Measurements from ENCODE around the gene KAT7. TPM values are rescaled to one million over a fixed set of nuclear protein-coding genes. Genes with fewer than 3 reads are reported as not detected.

KAT7 gene
- total and polyA plus RNA-seq, 10 of the 15 experiments (the other 5 are each of a cell fraction or from before 2014, with no cell fraction given): 6.6 to 45.8 (median 26.3) TPM

DNA sequence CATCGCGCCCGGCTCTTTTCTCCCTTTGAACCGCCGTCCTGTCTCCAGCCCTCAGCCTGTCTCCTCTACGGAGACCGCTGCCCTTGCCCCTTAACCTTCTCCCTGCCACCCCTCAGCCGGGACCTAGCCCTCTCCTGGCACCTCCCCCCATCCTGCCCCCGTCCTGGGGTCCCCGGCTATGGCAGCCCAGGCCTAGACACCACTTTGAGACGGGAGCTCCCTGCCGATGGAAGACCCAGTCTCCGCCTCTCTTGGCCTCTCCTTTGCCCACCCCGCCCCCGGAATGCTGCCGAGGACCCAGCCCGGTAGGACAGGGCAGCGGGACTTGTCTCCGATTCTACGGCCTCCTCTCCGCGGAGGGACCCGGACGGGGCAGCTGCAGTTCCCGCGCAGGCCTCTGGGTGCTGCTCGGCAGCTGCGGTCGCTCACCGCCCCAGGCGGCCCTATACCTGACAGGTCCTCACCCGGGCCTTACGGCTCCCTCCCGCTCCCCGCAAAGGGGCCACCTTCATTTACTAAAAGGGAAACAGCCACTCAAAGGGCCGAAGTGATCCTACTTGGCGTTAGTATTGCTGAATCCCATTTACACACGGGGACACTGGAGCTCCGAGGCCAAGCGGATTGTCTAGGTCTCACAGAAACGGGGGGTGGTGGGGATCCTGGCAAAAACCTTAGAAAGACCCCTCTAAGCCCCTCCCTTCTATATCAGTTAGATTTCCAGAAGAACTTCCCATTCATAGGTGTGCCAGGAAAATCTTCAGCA, 92.0 kb downstream of the KAT7 start (continued):
- TF ChIP-seq E4F1 (IDR thresholded peaks at IDR 0.05; ENCODE audit: borderline replicate concordance, partially characterized antibody): no peak
- no peak for TF ChIP-seq CBX5 (IDR thresholded peaks at IDR 0.05; ENCODE audit: low read depth)
- TF ChIP-seq RUNX3 (IDR thresholded peaks at IDR 0.05; ENCODE audit: low read length): peak; percentile 72
- no peak for TF ChIP-seq BMI1 (IDR thresholded peaks at IDR 0.05; ENCODE audit: borderline replicate concordance)
- no peak for TF ChIP-seq SMAD1 (IDR thresholded peaks at IDR 0.05; ENCODE audit: low read depth, partially characterized antibody)
- no peak for TF ChIP-seq CREM (IDR thresholded peaks at IDR 0.05; ENCODE audit: low read depth)
- TF ChIP-seq, protein P1, sequence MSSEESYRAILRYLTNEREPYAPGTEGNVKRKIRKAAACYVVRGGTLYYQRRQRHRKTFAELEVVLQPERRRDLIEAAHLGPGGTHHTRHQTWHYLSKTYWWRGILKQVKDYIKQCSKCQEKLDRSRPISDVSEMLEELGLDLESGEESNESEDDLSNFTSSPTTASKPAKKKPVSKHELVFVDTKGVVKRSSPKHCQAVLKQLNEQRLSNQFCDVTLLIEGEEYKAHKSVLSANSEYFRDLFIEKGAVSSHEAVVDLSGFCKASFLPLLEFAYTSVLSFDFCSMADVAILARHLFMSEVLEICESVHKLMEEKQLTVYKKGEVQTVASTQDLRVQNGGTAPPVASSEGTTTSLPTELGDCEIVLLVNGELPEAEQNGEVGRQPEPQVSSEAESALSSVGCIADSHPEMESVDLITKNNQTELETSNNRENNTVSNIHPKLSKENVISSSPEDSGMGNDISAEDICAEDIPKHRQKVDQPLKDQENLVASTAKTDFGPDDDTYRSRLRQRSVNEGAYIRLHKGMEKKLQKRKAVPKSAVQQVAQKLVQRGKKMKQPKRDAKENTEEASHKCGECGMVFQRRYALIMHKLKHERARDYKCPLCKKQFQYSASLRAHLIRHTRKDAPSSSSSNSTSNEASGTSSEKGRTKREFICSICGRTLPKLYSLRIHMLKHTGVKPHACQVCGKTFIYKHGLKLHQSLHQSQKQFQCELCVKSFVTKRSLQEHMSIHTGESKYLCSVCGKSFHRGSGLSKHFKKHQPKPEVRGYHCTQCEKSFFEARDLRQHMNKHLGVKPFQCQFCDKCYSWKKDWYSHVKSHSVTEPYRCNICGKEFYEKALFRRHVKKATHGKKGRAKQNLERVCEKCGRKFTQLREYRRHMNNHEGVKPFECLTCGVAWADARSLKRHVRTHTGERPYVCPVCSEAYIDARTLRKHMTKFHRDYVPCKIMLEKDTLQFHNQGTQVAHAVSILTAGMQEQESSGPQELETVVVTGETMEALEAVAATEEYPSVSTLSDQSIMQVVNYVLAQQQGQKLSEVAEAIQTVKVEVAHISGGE (CRISPR knock-in tag; IDR thresholded peaks at IDR 0.05): no peak

Measured in GM12878 (cell line).